Measurements from ENCODE around the gene FHIT. TPM values are rescaled to one million over a fixed set of nuclear protein-coding genes. Genes with fewer than 3 reads are reported as not detected.

Gene FHIT
- total RNA-seq, 1 donor from 2014 or later, result 8.5 TPM

DNA sequence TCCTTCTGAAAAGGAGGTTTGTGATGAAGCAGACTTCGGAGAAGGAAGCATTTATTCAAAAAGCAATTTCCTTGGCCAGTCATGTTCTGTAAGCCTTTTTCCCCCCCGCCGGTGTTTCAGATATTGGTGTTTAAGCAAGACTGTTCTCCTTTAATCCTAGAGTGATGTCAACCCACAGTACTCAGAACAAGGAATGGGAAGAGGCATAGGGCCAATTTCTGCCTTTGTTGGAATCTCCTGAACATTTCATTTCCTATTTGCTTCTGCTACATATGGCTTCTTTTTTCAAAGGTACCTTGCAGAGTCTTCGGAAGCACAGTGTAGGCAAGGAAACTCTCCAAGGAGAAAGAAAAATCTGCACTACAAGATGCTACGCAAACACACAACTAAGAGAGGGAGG lies 1488.3 kb downstream of the FHIT start:
- no peak for DNase-seq (ENCODE audit: low spot score)

DNA sequence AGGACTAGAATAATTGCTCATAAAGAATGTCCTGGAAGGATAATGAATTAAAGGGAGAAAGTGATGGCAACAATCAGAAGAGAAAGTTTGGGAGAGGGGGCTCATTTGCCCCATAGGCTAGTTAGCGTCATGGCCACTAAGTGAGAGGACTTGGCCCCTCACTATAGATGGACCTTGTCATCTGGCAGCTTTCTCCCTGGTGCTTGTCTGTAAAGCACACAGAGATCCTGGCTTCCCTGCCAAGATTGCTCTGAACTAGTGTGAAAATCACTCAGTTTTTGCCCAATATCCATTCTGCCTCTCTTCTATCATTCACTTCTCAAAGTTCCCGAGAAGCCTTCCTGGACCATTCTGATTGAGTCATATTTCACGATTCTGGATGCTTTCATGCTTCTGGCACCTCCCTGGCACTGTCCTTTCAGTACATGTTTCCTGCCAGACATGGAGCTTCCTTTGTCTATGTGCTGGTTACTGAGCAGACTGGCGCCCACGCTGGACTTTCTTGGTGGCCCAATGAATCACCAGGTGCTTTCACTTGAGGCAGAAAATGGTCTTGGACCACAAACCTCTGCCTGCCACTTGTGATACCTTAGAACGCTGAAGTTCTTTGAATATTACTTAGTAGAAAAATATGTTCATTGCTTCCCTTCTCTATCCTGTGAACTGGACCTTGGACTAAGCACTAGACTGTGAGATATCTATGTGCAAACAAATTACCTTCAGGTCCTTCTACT lies 1491.8 kb downstream of the FHIT start:
- no peak for DNase-seq (ENCODE audit: low spot score)

DNA sequence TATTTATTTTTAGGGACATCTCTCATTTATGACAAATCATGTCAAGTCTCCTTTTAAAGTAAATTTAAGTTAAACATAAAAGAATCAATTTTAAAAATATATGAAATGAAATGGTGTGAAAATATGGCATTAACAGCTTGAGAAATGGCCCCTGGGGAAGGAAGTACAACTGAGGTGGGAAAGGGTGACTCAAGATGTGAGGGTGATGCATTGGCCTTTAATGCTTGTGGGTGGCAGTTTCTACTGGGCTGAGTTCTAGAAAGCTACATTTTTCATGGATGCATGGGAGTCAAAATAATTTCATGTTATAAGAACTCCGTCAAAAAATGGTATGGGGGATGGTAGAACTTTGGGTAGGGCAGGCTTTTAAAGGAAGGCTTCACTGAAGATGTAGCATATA lies 1492.6 kb downstream of the FHIT start:
- DNase-seq (ENCODE audit: low spot score), result no peak

DNA sequence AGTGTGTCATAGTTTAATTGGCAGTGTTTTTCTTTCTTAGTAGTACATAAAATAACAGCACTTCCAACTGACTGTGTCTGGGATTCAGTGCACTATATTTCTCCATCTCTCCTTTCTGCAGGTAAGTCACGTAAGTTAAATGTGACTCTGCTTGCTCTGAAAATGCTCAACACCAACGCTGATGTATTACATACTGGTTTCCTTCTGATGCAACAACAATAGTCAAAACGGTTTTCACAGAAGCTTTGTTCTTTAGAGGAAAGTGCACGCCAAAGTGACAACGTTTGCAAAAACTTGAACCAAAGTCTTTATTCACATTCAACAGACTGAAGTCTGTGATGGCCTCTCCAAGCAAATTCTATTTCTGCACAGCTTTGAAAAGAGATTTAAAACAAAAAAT lies 1494.3 kb downstream of the FHIT start:
- no peak for DNase-seq (ENCODE audit: low spot score)

GRCh38 chr3:59754456-59755129 lies 1496.7 kb downstream of the FHIT start:
- DNase-seq (ENCODE audit: low spot score), result no peak

GRCh38 chr3:59753808-59754450 lies 1497.3 kb downstream of the FHIT start:
- DNase-seq (ENCODE audit: low spot score), result no peak

GRCh38 chr3:59752925-59753324 lies 1498.3 kb downstream of the FHIT start:
- DNase-seq (ENCODE audit: low spot score), result no peak

DNA sequence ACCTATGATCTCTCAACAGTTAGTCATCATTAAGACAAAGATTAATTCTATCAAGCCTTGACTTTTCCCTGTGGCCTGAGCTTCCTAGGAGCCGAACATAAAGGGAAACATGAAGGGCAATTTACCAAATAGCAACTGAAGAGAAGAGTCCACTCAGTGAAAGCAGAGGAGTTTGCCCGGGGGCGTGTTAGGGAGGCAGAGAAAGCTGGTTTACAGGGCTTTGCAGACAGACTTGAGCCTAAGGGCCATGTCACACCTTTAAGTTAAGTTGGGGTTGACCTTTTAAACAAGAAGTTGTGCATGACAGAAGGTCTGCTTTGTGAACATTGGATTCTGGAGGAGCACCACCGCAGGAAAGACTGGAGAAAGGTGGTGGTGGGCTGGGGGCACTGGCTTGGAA lies 1499.6 kb downstream of the FHIT start:
- DNase-seq (ENCODE audit: low spot score), result no peak

- DNase-seq (ENCODE audit: low spot score), result no peak
These were observed 1500.9 kb downstream of the FHIT start for GRCh38 chr3:59750391-59750790.

GRCh38 chr3:59749291-59749690 lies 1502.0 kb downstream of the FHIT start:
- no peak for DNase-seq (ENCODE audit: low spot score)

DNA sequence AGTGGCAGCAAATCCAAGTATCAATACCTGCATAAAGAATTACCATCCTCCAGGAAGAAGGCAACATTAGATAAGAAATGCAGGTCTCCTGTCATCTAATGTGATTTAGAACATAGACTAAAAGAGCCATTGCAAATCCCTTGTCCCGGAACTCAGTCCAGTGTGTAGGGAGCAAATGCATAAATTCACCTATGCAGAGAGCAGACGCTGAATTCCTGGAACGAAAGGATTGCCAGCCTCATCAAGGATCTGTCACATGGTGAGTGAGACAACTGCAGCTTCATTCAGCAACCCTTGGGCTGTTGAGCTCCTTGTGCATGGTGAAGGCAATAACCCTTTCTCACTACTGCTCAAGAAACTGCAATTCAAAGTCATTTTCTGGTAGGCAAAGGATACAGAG lies 1504.7 kb downstream of the FHIT start:
- no peak for DNase-seq (ENCODE audit: low spot score)

GRCh38 chr3:59737241-59737640 lies 1514.0 kb downstream of the FHIT start:
- DNase-seq (ENCODE audit: low spot score), result no peak

DNA sequence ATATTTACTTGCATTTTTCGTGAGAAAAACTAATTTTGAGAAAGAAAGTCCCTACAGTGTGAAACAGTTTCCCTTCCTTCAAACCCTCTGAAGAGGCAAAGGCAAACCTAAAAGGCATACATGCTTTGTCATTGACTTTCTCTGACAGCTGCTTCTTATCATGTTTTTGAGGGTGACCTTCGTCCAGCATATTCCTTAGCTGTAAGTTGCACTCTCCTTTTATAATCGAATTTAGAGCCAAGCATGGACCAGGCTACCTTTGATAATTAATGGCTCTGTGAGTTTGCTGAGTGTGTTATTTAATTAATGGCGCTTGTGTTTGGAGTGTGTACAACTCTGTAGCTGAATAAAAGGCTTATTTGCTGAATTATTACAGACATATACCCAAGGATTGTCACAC lies 1517.2 kb downstream of the FHIT start:
- no peak for DNase-seq (ENCODE audit: low spot score)

- no peak for DNase-seq (ENCODE audit: low spot score)
These were observed 1518.0 kb downstream of the FHIT start for GRCh38 chr3:59733041-59733809.

GRCh38 chr3:59731943-59732342 lies 1519.3 kb downstream of the FHIT start:
- DNase-seq (ENCODE audit: low spot score), result no peak

- DNase-seq (ENCODE audit: low spot score), result no peak
These were observed 1520.7 kb downstream of the FHIT start for GRCh38 chr3:59730591-59730990.

- no peak for DNase-seq (ENCODE audit: low spot score)
These were observed 1522.7 kb downstream of the FHIT start for GRCh38 chr3:59728587-59728908.

DNA sequence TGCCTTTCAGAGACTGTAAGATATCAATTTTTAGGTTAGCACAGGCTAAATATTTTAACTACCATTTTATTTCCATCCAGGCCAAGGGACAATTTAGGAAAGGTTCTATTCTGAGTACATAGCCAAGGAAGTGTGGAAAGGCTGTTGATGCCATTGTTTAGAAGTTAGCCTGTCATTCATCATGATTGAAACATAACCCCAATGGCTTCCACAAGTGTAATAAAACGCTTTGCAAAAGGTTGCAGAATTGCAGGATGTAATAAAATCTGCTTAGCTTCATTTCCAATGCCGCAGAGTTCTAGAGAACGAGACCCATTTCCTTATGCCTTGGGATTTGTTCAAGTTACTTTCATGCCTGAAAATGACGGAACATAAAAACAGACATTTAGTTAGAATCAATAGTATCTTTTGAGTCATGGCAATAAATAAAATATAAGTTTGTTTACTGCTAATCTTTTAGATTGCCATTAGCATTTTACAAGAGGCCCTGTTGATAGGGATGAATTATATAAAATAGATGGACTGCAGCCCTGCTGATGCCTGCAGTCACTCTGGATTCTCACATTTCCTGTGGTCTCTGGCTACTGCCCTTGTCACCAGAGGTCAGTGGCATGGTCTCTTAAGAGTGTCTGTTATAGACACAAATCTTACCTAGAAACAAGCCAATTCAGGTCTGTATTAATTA lies 1523.2 kb downstream of the FHIT start:
- DNase-seq (ENCODE audit: low spot score), result no peak

GRCh38 chr3:59726279-59726678 lies 1525.0 kb downstream of the FHIT start:
- DNase-seq (ENCODE audit: low spot score), result no peak

GRCh38 chr3:59717679-59718205 lies 1533.5 kb downstream of the FHIT start:
- no peak for DNase-seq (ENCODE audit: low spot score)

GRCh38 chr3:59714066-59714465 lies 1537.2 kb downstream of the FHIT start:
- DNase-seq (ENCODE audit: low spot score), result no peak

Measured in mesenteric fat pad (tissue), 1 donor.